Neural progenitor cell (in vitro differentiated cells): ENCODE measurements around the gene GRSF1.

ENCODE experiments used
- EZH2 ChIP-seq: fragments of 200-600 bp; sonication (generic); IDR thresholded peaks from 2 replicates; pipeline ENCODE4 v1.6.1; 2017; ENCODE audit warnings: antibody characterized with exemption, mild to moderate bottlenecking, moderate library complexity
- EZH2phosphoT487 ChIP-seq: fragments of 200-600 bp; sonication (generic); IDR thresholded peaks from 2 replicates; pipeline ENCODE4 v1.6.1; 2017; ENCODE audit warnings: antibody characterized with exemption
- TF ChIP-seq, protein P1 (sequence below): fragments of 200-600 bp; sonication (generic); IDR thresholded peaks from 2 replicates; pipeline ENCODE4 v1.5.1; 2017; ENCODE audit warnings: antibody characterized with exemption, mild to moderate bottlenecking

DNA sequence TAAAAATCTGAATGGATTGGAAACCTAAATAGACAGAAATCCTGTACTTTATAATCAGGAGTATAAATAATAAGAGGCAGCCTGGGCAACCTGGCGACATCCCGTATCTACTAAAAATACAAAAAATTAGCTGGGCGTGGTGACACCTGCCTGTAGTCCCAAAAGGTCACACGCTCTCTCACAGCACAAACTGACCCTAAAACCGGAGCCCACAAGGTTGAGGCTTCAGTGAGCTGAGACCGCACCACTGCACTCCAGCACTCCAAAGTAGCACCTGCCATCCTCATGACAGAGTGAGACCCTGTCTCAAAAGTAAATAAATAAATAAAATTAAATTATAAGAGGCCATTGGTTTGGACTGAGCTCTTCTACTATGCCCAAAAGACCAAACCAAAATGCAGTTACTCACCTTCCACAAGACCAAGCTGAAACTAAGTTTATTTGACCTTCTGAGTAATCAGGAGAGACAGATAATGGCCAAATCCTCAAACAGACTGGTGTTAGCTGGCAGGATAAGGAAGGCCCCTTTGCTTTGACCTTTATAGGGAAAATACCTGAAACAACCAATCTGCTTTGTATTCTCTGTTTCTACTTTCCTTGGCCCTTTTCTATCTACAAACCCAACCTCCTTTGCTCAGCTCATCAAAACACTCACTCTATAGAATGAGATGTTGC is 3.2 kb upstream of the GRSF1 start:
- TF ChIP-seq, protein P1, sequence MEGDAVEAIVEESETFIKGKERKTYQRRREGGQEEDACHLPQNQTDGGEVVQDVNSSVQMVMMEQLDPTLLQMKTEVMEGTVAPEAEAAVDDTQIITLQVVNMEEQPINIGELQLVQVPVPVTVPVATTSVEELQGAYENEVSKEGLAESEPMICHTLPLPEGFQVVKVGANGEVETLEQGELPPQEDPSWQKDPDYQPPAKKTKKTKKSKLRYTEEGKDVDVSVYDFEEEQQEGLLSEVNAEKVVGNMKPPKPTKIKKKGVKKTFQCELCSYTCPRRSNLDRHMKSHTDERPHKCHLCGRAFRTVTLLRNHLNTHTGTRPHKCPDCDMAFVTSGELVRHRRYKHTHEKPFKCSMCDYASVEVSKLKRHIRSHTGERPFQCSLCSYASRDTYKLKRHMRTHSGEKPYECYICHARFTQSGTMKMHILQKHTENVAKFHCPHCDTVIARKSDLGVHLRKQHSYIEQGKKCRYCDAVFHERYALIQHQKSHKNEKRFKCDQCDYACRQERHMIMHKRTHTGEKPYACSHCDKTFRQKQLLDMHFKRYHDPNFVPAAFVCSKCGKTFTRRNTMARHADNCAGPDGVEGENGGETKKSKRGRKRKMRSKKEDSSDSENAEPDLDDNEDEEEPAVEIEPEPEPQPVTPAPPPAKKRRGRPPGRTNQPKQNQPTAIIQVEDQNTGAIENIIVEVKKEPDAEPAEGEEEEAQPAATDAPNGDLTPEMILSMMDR, result no peak
- no peak for TF ChIP-seq EZH2phosphoT487
- no peak for TF ChIP-seq EZH2
